GM12874 (cell line): ENCODE results near the gene MTERF4.

ENCODE experiments used
- TF ChIP-seq, protein P1 (sequence below): IDR thresholded peaks from 2 replicates; pipeline ENCODE4 v1.5.1; 2011; ENCODE audit warnings: low read depth, mild to moderate bottlenecking, control low read depth, low read length, moderate library complexity; ENCODE audit not compliant: insufficient read depth

MTERF4 gene

DNA sequence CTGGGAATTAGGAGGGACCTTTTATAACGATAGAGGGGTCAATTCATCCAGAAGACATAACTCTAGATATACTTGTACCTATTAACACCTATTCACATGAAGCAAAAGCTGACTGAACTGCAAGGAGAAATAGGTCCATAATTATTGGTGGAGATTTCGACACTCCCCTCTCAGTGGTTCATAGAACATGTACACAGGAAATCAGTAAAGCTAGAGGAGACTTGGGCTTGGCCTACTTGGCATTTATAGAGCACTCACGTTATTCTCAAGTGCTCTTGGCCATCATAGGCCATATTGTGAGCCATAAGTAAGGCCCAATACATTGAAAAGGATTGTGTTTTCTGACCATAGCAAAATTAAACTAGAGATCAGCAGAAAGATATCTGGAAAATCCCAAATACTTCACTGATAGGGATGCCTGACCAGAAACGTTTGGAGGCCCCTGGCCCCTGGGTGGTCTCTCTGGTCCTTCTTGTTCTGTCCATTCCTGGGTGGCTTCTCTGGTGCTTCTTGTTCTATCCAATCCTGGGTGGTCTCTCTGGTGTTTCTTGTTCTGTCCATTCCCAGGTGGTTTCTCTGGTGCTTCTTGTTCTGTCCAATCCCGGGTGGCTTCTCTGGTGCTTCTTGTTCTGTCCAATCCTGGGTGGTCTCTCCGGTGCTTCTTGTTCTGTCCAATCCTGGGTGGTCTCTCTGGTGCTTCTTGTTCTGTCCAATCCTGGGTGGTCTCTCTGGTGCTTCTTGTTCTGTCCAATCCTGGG lies 54.7 kb downstream of the MTERF4 start:
- TF ChIP-seq, protein P1, sequence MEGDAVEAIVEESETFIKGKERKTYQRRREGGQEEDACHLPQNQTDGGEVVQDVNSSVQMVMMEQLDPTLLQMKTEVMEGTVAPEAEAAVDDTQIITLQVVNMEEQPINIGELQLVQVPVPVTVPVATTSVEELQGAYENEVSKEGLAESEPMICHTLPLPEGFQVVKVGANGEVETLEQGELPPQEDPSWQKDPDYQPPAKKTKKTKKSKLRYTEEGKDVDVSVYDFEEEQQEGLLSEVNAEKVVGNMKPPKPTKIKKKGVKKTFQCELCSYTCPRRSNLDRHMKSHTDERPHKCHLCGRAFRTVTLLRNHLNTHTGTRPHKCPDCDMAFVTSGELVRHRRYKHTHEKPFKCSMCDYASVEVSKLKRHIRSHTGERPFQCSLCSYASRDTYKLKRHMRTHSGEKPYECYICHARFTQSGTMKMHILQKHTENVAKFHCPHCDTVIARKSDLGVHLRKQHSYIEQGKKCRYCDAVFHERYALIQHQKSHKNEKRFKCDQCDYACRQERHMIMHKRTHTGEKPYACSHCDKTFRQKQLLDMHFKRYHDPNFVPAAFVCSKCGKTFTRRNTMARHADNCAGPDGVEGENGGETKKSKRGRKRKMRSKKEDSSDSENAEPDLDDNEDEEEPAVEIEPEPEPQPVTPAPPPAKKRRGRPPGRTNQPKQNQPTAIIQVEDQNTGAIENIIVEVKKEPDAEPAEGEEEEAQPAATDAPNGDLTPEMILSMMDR, result no peak
